Inflammatory macrophage treated with lipopolysaccharide for 1 hour (primary cell): Measurements from ENCODE around the gene ELFN1.

ENCODE experiments used
- DNase-seq, 2 donors: peaks; one replicate each; pipeline ENCODE4 v3.0.0-alpha.2; 2020 to 2022

The ELFN1 gene

GRCh38 chr7:1669954-1670893, at the start of gene ELFN1:
ELFN1 (plus strand) TSS chr7:1670277; CDS start chr7:1744597, 74,320 bp downstream.
- no peak for DNase-seq

GRCh38 chr7:1620835-1621234, 49.2 kb upstream of the ELFN1 start:
- no peak for DNase-seq

- DNase-seq: no peak
These were observed 48.4 kb upstream of the ELFN1 start for GRCh38 chr7:1621718-1622117.

GRCh38 chr7:1622441-1622840, 47.6 kb upstream of the ELFN1 start:
- no peak for DNase-seq

GRCh38 chr7:1623810-1624209, 46.3 kb upstream of the ELFN1 start:
- DNase-seq: no peak

- DNase-seq: no peak
These were observed 44.8 kb upstream of the ELFN1 start for GRCh38 chr7:1624999-1625927.

- DNase-seq: no peak
These were observed 43.3 kb upstream of the ELFN1 start for GRCh38 chr7:1626769-1627168.

- no peak for DNase-seq
These were observed 39.3 kb upstream of the ELFN1 start for GRCh38 chr7:1630700-1631336.

GRCh38 chr7:1631678-1632077, 38.4 kb upstream of the ELFN1 start:
- DNase-seq: no peak

GRCh38 chr7:1632506-1632905, 37.6 kb upstream of the ELFN1 start:
- DNase-seq: no peak

- no peak for DNase-seq
These were observed 36.9 kb upstream of the ELFN1 start for GRCh38 chr7:1632916-1633785.

GRCh38 chr7:1635401-1635800, 34.7 kb upstream of the ELFN1 start:
- no peak for DNase-seq

- DNase-seq: no peak
These were observed 32.9 kb upstream of the ELFN1 start for GRCh38 chr7:1637155-1637554.

GRCh38 chr7:1638215-1638661, 31.8 kb upstream of the ELFN1 start:
- no peak for DNase-seq

- no peak for DNase-seq
These were observed 31.0 kb upstream of the ELFN1 start for GRCh38 chr7:1639071-1639470.

GRCh38 chr7:1639532-1640175, 30.4 kb upstream of the ELFN1 start:
- no peak for DNase-seq

- DNase-seq: no peak
These were observed 29.5 kb upstream of the ELFN1 start for GRCh38 chr7:1640376-1641172.

GRCh38 chr7:1641173-1641572, 28.9 kb upstream of the ELFN1 start:
- DNase-seq: no peak

GRCh38 chr7:1641661-1642260, 28.3 kb upstream of the ELFN1 start:
- no peak for DNase-seq

- DNase-seq: no peak
These were observed 27.8 kb upstream of the ELFN1 start for GRCh38 chr7:1642291-1642731.
